SU-DHL-6 (cell line): ENCODE results near the gene AHSA1.

Experiments used
- CTCF ChIP-seq: fragments of 200-600 bp; sonication (generic); IDR thresholded peaks from one replicate; pipeline ENCODE4 v1.5.1; 2017; ENCODE audit warnings: antibody characterized with exemption, mild to moderate bottlenecking, low read length, moderate library complexity; ENCODE audit not compliant: insufficient read depth, poor library complexity, severe bottlenecking
- EZH2phosphoT487 ChIP-seq: fragments of 200-600 bp; sonication (generic), shearing (Covaris generic); conservative IDR thresholded peaks from 2 replicates; pipeline ENCODE4 v1.6.1; 2018; ENCODE audit warnings: mild to moderate bottlenecking, antibody characterized with exemption, low read length, moderate library complexity, mixed read lengths

- TF ChIP-seq CTCF, result no peak
- TF ChIP-seq EZH2phosphoT487, result no peak
These were observed at the start of gene AHSA1, which contains the start of gene VIPAS39 for GRCh38 chr14:77457522-77458248.
